H9 (cell line): ENCODE data around the gene CD84. TPM values are rescaled to one million over a fixed set of nuclear protein-coding genes. Genes with fewer than 3 reads are reported as not detected.
"Not testable (repeated sequence)": the region's sequence is repeated elsewhere in the genome, so short reads cannot be mapped to it uniquely, and the experiment has no call there.

ENCODE experiments used
- DNase-seq: peaks from one replicate; pipeline ENCODE4 v3.0.0-alpha.2; 2017
- H2AFZ ChIP-seq: one replicate; pipeline ENCODE4 v1.6.1; 2013; ENCODE audit warnings: mild to moderate bottlenecking, low read length, control low read depth, moderate library complexity
- H2AK5ac ChIP-seq: 2 replicates; pipeline ENCODE4 v1.6.1; 2013; ENCODE audit warnings: low read length, control low read depth, mixed read lengths; ENCODE audit not compliant: insufficient read length
- H2BK120ac ChIP-seq: one replicate; pipeline ENCODE4 v1.6.1; 2013; ENCODE audit warnings: low read depth, mild to moderate bottlenecking, low read length, control low read depth, inconsistent platforms; ENCODE audit not compliant: poor library complexity, severe bottlenecking
- H2BK12ac ChIP-seq: 2 replicates; pipeline ENCODE4 v1.6.1; 2013; ENCODE audit warnings: low read length, control low read depth, mixed read lengths, low read depth; ENCODE audit not compliant: insufficient read length
- H2BK15ac ChIP-seq: 2 replicates; pipeline ENCODE4 v1.6.1; 2013; ENCODE audit warnings: low read depth, low read length, control low read depth
- H2BK20ac ChIP-seq: one replicate; pipeline ENCODE4 v1.6.1; 2013; ENCODE audit warnings: low read depth, mild to moderate bottlenecking, low read length, control low read depth, inconsistent platforms; ENCODE audit not compliant: poor library complexity, severe bottlenecking
- H2BK5ac ChIP-seq: 2 replicates; pipeline ENCODE4 v1.6.1; 2013; ENCODE audit warnings: low read length, control low read depth, mixed read lengths; ENCODE audit not compliant: insufficient read length
- H3K14ac ChIP-seq: 2 replicates; pipeline ENCODE4 v1.6.1; 2013; ENCODE audit warnings: low read length, control low read depth; ENCODE audit not compliant: insufficient read depth
- H3K18ac ChIP-seq: 2 replicates; pipeline ENCODE4 v1.6.1; 2013; ENCODE audit warnings: low read depth, mild to moderate bottlenecking, mixed read lengths, low read length, control low read depth; ENCODE audit not compliant: insufficient read length
- H3K23ac ChIP-seq: 2 replicates; pipeline ENCODE4 v1.6.1; 2013; ENCODE audit warnings: low read length, control low read depth, mixed read lengths, low read depth; ENCODE audit not compliant: insufficient read length
- H3K23me2 ChIP-seq: 2 replicates; pipeline ENCODE4 v1.6.1; 2013; ENCODE audit warnings: low read depth, mild to moderate bottlenecking, mixed read lengths, low read length, control low read depth; ENCODE audit not compliant: insufficient read length, poor library complexity, severe bottlenecking
- H3K27ac ChIP-seq: 2 replicates; pipeline ENCODE4 v1.5.1; 2013; ENCODE audit warnings: low read length, control low read depth, mixed read lengths, low read depth; ENCODE audit not compliant: insufficient read length
- H3K27me3 ChIP-seq: 2 replicates; pipeline ENCODE4 v1.6.1; 2013; ENCODE audit warnings: low read length, control low read depth, inconsistent platforms; ENCODE audit not compliant: insufficient read depth
- H3K4ac ChIP-seq: 2 replicates; pipeline ENCODE4 v1.6.1; 2013; ENCODE audit warnings: low read depth, mild to moderate bottlenecking, control low read depth, inconsistent platforms, low read length, moderate library complexity
- H3K4me1 ChIP-seq: 2 replicates; pipeline ENCODE4 v1.6.1; 2013; ENCODE audit warnings: low read length, control low read depth, inconsistent platforms; ENCODE audit not compliant: insufficient read depth
- H3K4me2 ChIP-seq: 2 replicates; pipeline ENCODE4 v1.6.1; 2013; ENCODE audit warnings: low read length, control low read depth, mixed read lengths; ENCODE audit not compliant: insufficient read length, insufficient read depth
- H3K56ac ChIP-seq: 2 replicates; pipeline ENCODE4 v1.6.1; 2013; ENCODE audit warnings: low read depth, mild to moderate bottlenecking, mixed read lengths, low read length, control low read depth; ENCODE audit not compliant: insufficient read length
- H3K79me1 ChIP-seq: 2 replicates; pipeline ENCODE4 v1.6.1; 2013; ENCODE audit warnings: low read depth, mild to moderate bottlenecking, moderate library complexity, low read length, control low read depth, inconsistent platforms; ENCODE audit not compliant: insufficient read depth, poor library complexity, severe bottlenecking
- H3K79me2 ChIP-seq: 2 replicates; pipeline ENCODE4 v1.6.1; 2013; ENCODE audit warnings: low read length, control low read depth, inconsistent platforms; ENCODE audit not compliant: insufficient read depth
- H3K9ac ChIP-seq: 2 replicates; pipeline ENCODE4 v1.6.1; 2013; ENCODE audit warnings: low read length, control low read depth, mixed read lengths; ENCODE audit not compliant: insufficient read length; ENCODE audit errors: extremely low read depth
- H3K9me3 ChIP-seq: one replicate; pipeline ENCODE4 v1.6.1; 2013; ENCODE audit warnings: low read depth, low read length, inconsistent platforms; ENCODE audit not compliant: control insufficient read depth
- H3T11ph ChIP-seq: one replicate; pipeline ENCODE4 v1.6.1; 2013; ENCODE audit warnings: mild to moderate bottlenecking, low read length, control low read depth, inconsistent platforms
- H4K20me1 ChIP-seq: one replicate; pipeline ENCODE4 v1.6.1; 2013; ENCODE audit not compliant: control insufficient read depth, insufficient read length, insufficient read depth
- H4K5ac ChIP-seq: 2 replicates; pipeline ENCODE4 v1.6.1; 2013; ENCODE audit warnings: low read depth, mild to moderate bottlenecking, mixed read lengths, low read length, control low read depth; ENCODE audit not compliant: insufficient read length
- H4K8ac ChIP-seq: replicated peaks from 2 replicates; pipeline ENCODE4 v1.6.1; 2013; ENCODE audit warnings: low read length, control low read depth, mixed read lengths, low read depth; ENCODE audit not compliant: insufficient read length
- H4K91ac ChIP-seq: 2 replicates; pipeline ENCODE4 v1.6.1; 2013; ENCODE audit warnings: low read depth, mild to moderate bottlenecking, moderate library complexity, mixed read lengths, low read length, control low read depth; ENCODE audit not compliant: insufficient read length
- H3K27ac Mint-ChIP-seq, 3 experiments: 2 replicates in 2 of 3; 3 replicates in 1 of 3; pipeline ENCODE4 v1.8.0; 2020 to 2021; ENCODE audit warnings: mixed read lengths in 3 of 3, mild to moderate bottlenecking in 1 of 3, moderate library complexity in 1 of 3
- H3K27me3 Mint-ChIP-seq: 2 replicates; pipeline ENCODE4 v1.8.0; 2021; ENCODE audit warnings: low read depth, mild to moderate bottlenecking, moderate library complexity, mixed read lengths
- H3K36me3 Mint-ChIP-seq, 3 experiments: 2 replicates in 2 of 3; 3 replicates in 1 of 3; pipeline ENCODE4 v1.8.0; 2020 to 2021; ENCODE audit warnings: low read depth in 3 of 3, mixed read lengths in 3 of 3; ENCODE audit not compliant: insufficient read depth in 1 of 3
- H3K4me1 Mint-ChIP-seq, 2 experiments: 2 replicates each; pipeline ENCODE4 v1.8.0; 2020; ENCODE audit warnings: mixed read lengths in 2 of 2
- H3K4me3 Mint-ChIP-seq, 2 experiments: 2 replicates in 1 of 2; 3 replicates in 1 of 2; pipeline ENCODE4 v1.8.0; 2020 to 2021; ENCODE audit warnings: mild to moderate bottlenecking in 2 of 2, mixed read lengths in 2 of 2, moderate library complexity in 1 of 2
- H3K9me3 Mint-ChIP-seq, 2 experiments: 2 replicates in 1 of 2; 3 replicates in 1 of 2; pipeline ENCODE4 v1.8.0; 2020; ENCODE audit warnings: mild to moderate bottlenecking in 2 of 2, mixed read lengths in 2 of 2, moderate library complexity in 1 of 2
- CTCF ChIP-seq: fragments of 200-600 bp; sonication (generic); conservative IDR thresholded peaks from 3 replicates; pipeline ENCODE4 v1.8.0; 2021; ENCODE audit warnings: antibody characterized with exemption, mild to moderate bottlenecking
- WGBS: extraction: QIAGEN DNeasy Blood & Tissue Kit; methylation state at CpG from one replicate; pipeline ENCODE4 v1.1.7; 2013; ENCODE audit warnings: missing lambda C conversion rate, low lambda C conversion rate, mixed read lengths; ENCODE audit not compliant: insufficient read length; ENCODE audit errors: extremely low coverage; 5-methylcytosine and 5-hydroxymethylcytosine counted together
- total RNA-seq: library from RNA; stranded (reverse); gene quantifications from 2 replicates; pipeline ENCODE4 v1.2.1, GENCODE V29; 2021

Gene CD84
- total RNA-seq, 1 experiment from 2014 or later, result not detected

GRCh38 chr1:160499631-160500030 is 79.7 kb downstream of the CD84 start:
- Histone ChIP-seq H3K27ac (no peak overlapping the region), H3K23ac (no peak overlapping the region), H3K4me1 (no peaks in the 10 kb centered on the region), H3K23me2 (no peaks in the 10 kb centered on the region), H3K4me2 (no peak overlapping the region), H2BK120ac (no peak overlapping the region), H4K91ac (no peak overlapping the region), H3K9ac (no peak overlapping the region), H3K14ac (no peak overlapping the region), H2AK5ac (no peak overlapping the region), H3K4ac (no peak overlapping the region), H3K9me3 (no peaks in the 10 kb centered on the region), H4K20me1 (no peaks in the 10 kb centered on the region), H2AFZ (no peak overlapping the region), H2BK15ac (no peak overlapping the region), H3K79me2 (no peaks in the 10 kb centered on the region), H4K5ac (no peak overlapping the region), H3K18ac (no peak overlapping the region), H4K8ac (no peak overlapping the region), H2BK20ac (no peak overlapping the region), H3K56ac (no peak overlapping the region), H3K79me1 (no peaks in the 10 kb centered on the region), H3K27me3 (no peaks in the 10 kb centered on the region), H2BK5ac (no peak overlapping the region), H3T11ph (no peak overlapping the region), H2BK12ac (no peak overlapping the region)
- Mint-ChIP-seq H3K27me3 (peaks cover 6% of the 10 kb centered on the region), H3K4me1 (peaks cover 6% of the 10 kb centered on the region in 2 experiments; a peak in 3 of 4 replicates), H3K4me3 (no peak overlapping the region), H3K27ac (no peak overlapping the region), H3K36me3 (peaks cover 1 to 9% (median 7%) of the 10 kb centered on the region in 3 experiments; a peak in 3 of 7 replicates), H3K9me3 (peaks cover 14 to 15% of the 10 kb centered on the region in 2 experiments)
- WGBS, result no CpG with 5 or more reads among the region's 1 CpG
- TF ChIP-seq CTCF, result no peak
- no peak for DNase-seq

GRCh38 chr1:160498301-160499065 is 80.8 kb downstream of the CD84 start:
- H3K56ac ChIP-seq, H3K9ac ChIP-seq, H3K27me3 Mint-ChIP-seq, H2AFZ ChIP-seq, H3K4me2 ChIP-seq, H3K4ac ChIP-seq, H2AK5ac ChIP-seq, H3K4me1 ChIP-seq, H3K79me1 ChIP-seq, H2BK5ac ChIP-seq, H3K4me3 Mint-ChIP-seq, H3K23ac ChIP-seq, H3K23me2 ChIP-seq, H4K8ac ChIP-seq, H3K27ac ChIP-seq, H2BK20ac ChIP-seq, DNase-seq, H4K91ac ChIP-seq, H3K14ac ChIP-seq, H3K4me1 Mint-ChIP-seq, H4K5ac ChIP-seq, H4K20me1 ChIP-seq, H3K27ac Mint-ChIP-seq, H2BK12ac ChIP-seq, H3T11ph ChIP-seq, H3K79me2 ChIP-seq, H3K36me3 Mint-ChIP-seq, H2BK120ac ChIP-seq, H3K9me3 ChIP-seq, H2BK15ac ChIP-seq, H3K27me3 ChIP-seq, H3K18ac ChIP-seq: not testable (repeated sequence)
- peaks cover 14 to 15% of the 10 kb centered on the region in 2 experiments for H3K9me3 Mint-ChIP-seq
- WGBS, result no CpG with 5 or more reads among the region's 3 CpGs
